ENCODE data around the gene BTRC.
A peak's percentile ranks its signal among the peaks of the same experiment; 100 is the strongest.

BTRC gene

GRCh38 chr10:101389986-101390531 is 36.1 kb downstream of the BTRC start:
- H3K4me3 ChIP-seq (ENCODE audit: low read depth, low read length): no peak overlapping the region
- no peak for TF ChIP-seq CTCF (conservative IDR thresholded peaks at IDR 0.05; ENCODE audit: low read depth, low read length)
- no peak for DNase-seq (ENCODE audit: low read depth)

- H3K4me3 ChIP-seq (ENCODE audit: low read depth, low read length): no peak overlapping the region
- DNase-seq (ENCODE audit: low read depth): no peak
- no peak for TF ChIP-seq CTCF (conservative IDR thresholded peaks at IDR 0.05; ENCODE audit: low read depth, low read length)
Measured at GRCh38 chr10:101393378-101393777, 39.4 kb downstream of the BTRC start.

GRCh38 chr10:101394524-101395133 is 40.7 kb downstream of the BTRC start:
- TF ChIP-seq CTCF (conservative IDR thresholded peaks at IDR 0.05; ENCODE audit: low read depth, low read length): no peak
- no peak overlapping the region for H3K4me3 ChIP-seq (ENCODE audit: low read depth, low read length)
- DNase-seq (ENCODE audit: low read depth): peak; percentile 29

GRCh38 chr10:101397140-101397539 is 43.2 kb downstream of the BTRC start:
- peak; percentile 75 for DNase-seq (ENCODE audit: low read depth)
- no peak overlapping the region for H3K4me3 ChIP-seq (ENCODE audit: low read depth, low read length)
- no peak for TF ChIP-seq CTCF (conservative IDR thresholded peaks at IDR 0.05; ENCODE audit: low read depth, low read length)

- no peak overlapping the region for H3K4me3 ChIP-seq (ENCODE audit: low read depth, low read length)
- no peak for DNase-seq (ENCODE audit: low read depth)
- no peak for TF ChIP-seq CTCF (conservative IDR thresholded peaks at IDR 0.05; ENCODE audit: low read depth, low read length)
Measured at GRCh38 chr10:101400585-101400984, 46.6 kb downstream of the BTRC start.

- H3K4me3 ChIP-seq (ENCODE audit: low read depth, low read length): no peak overlapping the region
- no peak for TF ChIP-seq CTCF (conservative IDR thresholded peaks at IDR 0.05; ENCODE audit: low read depth, low read length)
- no peak for DNase-seq (ENCODE audit: low read depth)
Measured at GRCh38 chr10:101402711-101403110, 48.7 kb downstream of the BTRC start.

GRCh38 chr10:101403161-101403560 is 49.2 kb downstream of the BTRC start:
- H3K4me3 ChIP-seq (ENCODE audit: low read depth, low read length): no peak overlapping the region
- DNase-seq (ENCODE audit: low read depth): no peak
- no peak for TF ChIP-seq CTCF (conservative IDR thresholded peaks at IDR 0.05; ENCODE audit: low read depth, low read length)

All from choroid plexus epithelial cell (primary cell).